ENCODE data around the gene ZBTB25.
A peak's percentile ranks its signal among the peaks of the same experiment; 100 is the strongest.

ZBTB25 gene

GRCh38 chr14:64540208-64541202 lies 36.9 kb upstream of the ZBTB25 start, which contains the start of gene HSPA2:
HSPA2 (plus strand) TSS chr14:64540741; CDS start chr14:64540850, 109 bp downstream.
- H3K27me3 ChIP-seq, result peaks cover 82% of the 10 kb centered on the region
- no peaks in the 10 kb centered on the region for H3K36me3 ChIP-seq
- H3K4me3 ChIP-seq (ENCODE audit: low read depth in 1 of 2, low read length in 1 of 2), result peak within 1 kb of the TSS; percentile 77 to 91
- TF ChIP-seq, protein P1, sequence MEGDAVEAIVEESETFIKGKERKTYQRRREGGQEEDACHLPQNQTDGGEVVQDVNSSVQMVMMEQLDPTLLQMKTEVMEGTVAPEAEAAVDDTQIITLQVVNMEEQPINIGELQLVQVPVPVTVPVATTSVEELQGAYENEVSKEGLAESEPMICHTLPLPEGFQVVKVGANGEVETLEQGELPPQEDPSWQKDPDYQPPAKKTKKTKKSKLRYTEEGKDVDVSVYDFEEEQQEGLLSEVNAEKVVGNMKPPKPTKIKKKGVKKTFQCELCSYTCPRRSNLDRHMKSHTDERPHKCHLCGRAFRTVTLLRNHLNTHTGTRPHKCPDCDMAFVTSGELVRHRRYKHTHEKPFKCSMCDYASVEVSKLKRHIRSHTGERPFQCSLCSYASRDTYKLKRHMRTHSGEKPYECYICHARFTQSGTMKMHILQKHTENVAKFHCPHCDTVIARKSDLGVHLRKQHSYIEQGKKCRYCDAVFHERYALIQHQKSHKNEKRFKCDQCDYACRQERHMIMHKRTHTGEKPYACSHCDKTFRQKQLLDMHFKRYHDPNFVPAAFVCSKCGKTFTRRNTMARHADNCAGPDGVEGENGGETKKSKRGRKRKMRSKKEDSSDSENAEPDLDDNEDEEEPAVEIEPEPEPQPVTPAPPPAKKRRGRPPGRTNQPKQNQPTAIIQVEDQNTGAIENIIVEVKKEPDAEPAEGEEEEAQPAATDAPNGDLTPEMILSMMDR (IDR thresholded peaks at IDR 0.05), result peak; percentile 94
- peaks cover 8% of the 10 kb centered on the region for H3K9me3 ChIP-seq
- H3K4me1 ChIP-seq (ENCODE audit: control insufficient read depth in 1 of 2, insufficient read depth in 1 of 2, low read depth in 1 of 2, low read length in 1 of 2), result peaks cover 30 to 35% of the 10 kb centered on the region in 2 experiments
- peak within 1 kb of the TSS; percentile 47 for H3K27ac ChIP-seq

DNA sequence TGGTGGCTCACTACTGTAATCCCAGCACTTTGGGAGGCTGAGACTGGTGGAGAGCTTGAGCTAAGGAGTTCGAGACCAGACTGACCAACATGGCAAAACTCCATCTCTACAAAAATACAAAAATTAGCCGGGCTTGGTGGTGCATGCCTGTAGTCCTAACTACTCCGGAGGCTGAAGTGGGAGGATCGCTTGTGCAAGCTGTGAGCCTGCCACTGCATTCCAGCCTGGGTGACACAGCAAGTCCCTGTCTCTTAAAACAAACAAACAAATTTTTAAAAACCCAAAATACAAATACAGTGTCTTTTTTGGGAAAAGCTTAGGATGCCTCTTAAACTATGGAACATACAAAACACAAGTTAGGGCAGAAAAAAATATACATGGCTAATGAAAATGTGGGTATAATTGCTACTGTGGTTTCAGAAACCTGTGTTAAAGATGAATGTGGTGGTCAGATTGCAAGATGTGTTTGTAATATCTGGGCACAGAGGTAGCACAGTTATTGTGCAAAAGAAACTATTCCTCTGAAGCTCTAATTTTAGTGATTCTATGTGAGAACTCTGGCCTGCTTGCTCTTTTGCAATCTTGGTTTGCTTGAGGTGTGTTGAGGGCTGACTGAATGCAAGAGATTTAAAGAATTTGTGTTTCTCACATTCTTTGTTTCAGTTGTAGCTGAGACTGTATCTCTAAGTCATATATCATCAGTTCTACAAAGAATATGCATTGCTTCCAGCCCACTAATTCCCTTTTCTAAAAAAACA lies 33.0 kb upstream of the ZBTB25 start:
- Histone ChIP-seq H3K4me1 (ENCODE audit: control insufficient read depth in 1 of 2, insufficient read depth in 1 of 2, low read depth in 1 of 2, low read length in 1 of 2) (peaks cover 20 to 25% of the 10 kb centered on the region in 2 experiments), H3K27ac (no peak overlapping the region), H3K9me3 (peaks cover 8% of the 10 kb centered on the region), H3K4me3 (ENCODE audit: low read depth in 1 of 2, low read length in 1 of 2) (no peak overlapping the region), H3K27me3 (peaks cover 44% of the 10 kb centered on the region), H3K36me3 (no peaks in the 10 kb centered on the region)
- TF ChIP-seq, protein P1 (IDR thresholded peaks at IDR 0.05), result no peak

DNA sequence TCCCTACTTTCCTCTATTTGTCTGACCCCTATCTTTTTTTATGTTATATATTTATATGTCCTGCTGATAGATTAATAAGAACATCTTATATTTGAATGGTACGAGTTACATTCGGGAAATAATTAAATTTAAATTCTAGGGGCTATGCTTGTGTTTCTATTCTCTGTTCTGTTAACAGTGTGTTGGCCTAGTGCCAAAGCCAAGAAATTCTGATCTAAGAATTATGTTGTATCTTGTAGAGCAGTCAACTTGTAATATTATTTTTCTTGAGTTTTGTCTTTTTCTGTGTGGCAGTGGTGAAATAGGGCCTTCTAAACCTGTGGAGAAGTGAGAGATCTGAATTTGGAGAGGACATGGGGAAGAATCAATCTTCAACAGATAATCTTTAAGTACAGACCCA lies 27.9 kb upstream of the ZBTB25 start:
- Histone ChIP-seq H3K27me3 (no peaks in the 10 kb centered on the region), H3K4me3 (ENCODE audit: low read depth in 1 of 2, low read length in 1 of 2) (no peak overlapping the region), H3K36me3 (no peaks in the 10 kb centered on the region), H3K27ac (no peak overlapping the region), H3K4me1 (ENCODE audit: control insufficient read depth in 1 of 2, insufficient read depth in 1 of 2, low read depth in 1 of 2, low read length in 1 of 2) (no peaks in the 10 kb centered on the region), H3K9me3 (no peaks in the 10 kb centered on the region)
- TF ChIP-seq, protein P1 (IDR thresholded peaks at IDR 0.05), result no peak

- Histone ChIP-seq H3K27ac (no peak overlapping the region), H3K27me3 (no peaks in the 10 kb centered on the region), H3K36me3 (peaks cover 24% of the 10 kb centered on the region), H3K4me1 (ENCODE audit: control insufficient read depth in 1 of 2, insufficient read depth in 1 of 2, low read depth in 1 of 2, low read length in 1 of 2) (no peaks in the 10 kb centered on the region), H3K4me3 (ENCODE audit: low read depth in 1 of 2, low read length in 1 of 2) (no peak overlapping the region), H3K9me3 (no peaks in the 10 kb centered on the region)
- TF ChIP-seq, protein P1 (IDR thresholded peaks at IDR 0.05), result no peak
These were observed 21.7 kb upstream of the ZBTB25 start for GRCh38 chr14:64525354-64525753.

GRCh38 chr14:64522591-64523355 lies 19.1 kb upstream of the ZBTB25 start:
- Histone ChIP-seq H3K27me3 (no peaks in the 10 kb centered on the region), H3K36me3 (peaks cover 24% of the 10 kb centered on the region), H3K4me3 (ENCODE audit: low read depth in 1 of 2, low read length in 1 of 2) (no peak overlapping the region), H3K4me1 (ENCODE audit: control insufficient read depth in 1 of 2, insufficient read depth in 1 of 2, low read depth in 1 of 2, low read length in 1 of 2) (no peaks in the 10 kb centered on the region), H3K9me3 (no peaks in the 10 kb centered on the region), H3K27ac (no peak overlapping the region)
- TF ChIP-seq, protein P1 (IDR thresholded peaks at IDR 0.05), result no peak
